BLaER1 treated with 17β-estradiol and CSF1 and Interleukin-3, amounts not matched to agents 10 nM and 100 nM (cell line): Measurements from ENCODE around the gene LMOD3.

Experiments used
- H3K27ac ChIP-seq, 11 experiments: shearing (Covaris generic); formaldehyde crosslinking; 2 replicates each; pipeline ENCODE4 v1.8.1; 2022
- H3K27me3 ChIP-seq, 11 experiments: shearing (Covaris generic); formaldehyde crosslinking; 2 replicates each; pipeline ENCODE4 v1.8.1; 2022
- H3K36me3 ChIP-seq, 11 experiments: shearing (Covaris generic); formaldehyde crosslinking; 2 replicates each; pipeline ENCODE4 v1.8.1; 2022
- H3K4me1 ChIP-seq, 10 experiments: shearing (Covaris generic); formaldehyde crosslinking; 2 replicates each; pipeline ENCODE4 v1.8.1; 2022
- H3K4me2 ChIP-seq, 11 experiments: shearing (Covaris generic); formaldehyde crosslinking; 2 replicates each; pipeline ENCODE4 v1.8.1; 2022
- H3K4me3 ChIP-seq, 10 experiments: shearing (Covaris generic); formaldehyde crosslinking; 2 replicates each; pipeline ENCODE4 v1.8.1; 2022
- H3K9ac ChIP-seq, 11 experiments: shearing (Covaris generic); formaldehyde crosslinking; 2 replicates each; pipeline ENCODE4 v1.8.1; 2022
- H3K9me3 ChIP-seq, 11 experiments: shearing (Covaris generic); formaldehyde crosslinking; replicated peaks in 1 of 11; 2 replicates each; pipeline ENCODE4 v1.8.1; 2022
- H4K20me1 ChIP-seq, 11 experiments: shearing (Covaris generic); formaldehyde crosslinking; 2 replicates each; pipeline ENCODE4 v1.8.1; 2022
- Cebpa-rat ChIP-seq, 11 experiments: shearing (Covaris generic); IDR thresholded peaks; 2 replicates each; pipeline ENCODE4 v1.8.1; 2022

LMOD3 gene

DNA sequence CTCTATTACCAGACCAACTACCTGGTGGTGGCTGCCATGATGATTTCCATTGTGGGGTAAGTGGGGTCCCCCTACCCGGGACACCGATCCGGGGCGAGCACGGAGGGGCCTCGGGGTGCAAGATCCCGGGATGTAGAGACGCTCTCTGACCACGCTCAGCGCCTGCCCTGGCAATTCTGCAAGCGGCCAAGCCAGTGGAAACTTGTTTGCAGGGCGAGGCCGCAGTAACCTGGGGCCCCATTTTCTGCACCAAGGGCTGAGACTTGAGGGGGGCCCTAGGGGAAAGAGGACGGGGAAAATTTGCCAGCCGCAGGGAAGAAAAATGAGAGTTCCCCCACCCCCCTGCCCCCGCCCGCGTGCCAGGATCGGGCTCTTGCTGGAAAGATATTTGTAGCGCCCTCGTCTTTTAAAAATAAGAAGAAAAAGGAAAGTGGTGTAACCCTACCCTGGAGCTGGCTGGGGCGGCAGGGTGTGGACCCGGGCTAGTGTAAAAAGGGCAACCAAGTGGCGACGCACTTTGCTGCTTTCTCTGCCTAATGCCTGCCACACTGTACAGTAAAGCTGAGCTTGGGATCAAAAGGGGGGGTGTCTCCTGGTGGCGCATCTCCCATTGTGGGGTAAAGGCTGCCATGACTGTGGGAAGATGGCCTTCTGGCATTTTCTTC lies 37.1 kb downstream of the LMOD3 start:
- Histone ChIP-seq H3K4me3 (peak overlapping the region; percentile 82 to 96 (median 92)), H3K9me3 (no peaks in the 10 kb centered on the region), H3K27me3 (no peaks in the 10 kb centered on the region), H3K4me2 (peak overlapping the region; percentile 84 to 99 (median 96)), H3K4me1 (peaks cover 75 to 89% (median 83%) of the 10 kb centered on the region in 10 experiments), H3K36me3 (peaks cover 0 to 21% (median 15%) of the 10 kb centered on the region in 11 experiments; a peak in 14 of 22 replicates), H3K27ac (peak overlapping the region; percentile 68 to 89 (median 86)), H3K9ac (peak overlapping the region; percentile 83 to 92 (median 89)), H4K20me1 (peaks cover 0 to 35% (median 0%) of the 10 kb centered on the region in 11 experiments; a peak in 6 of 22 replicates)
- no peak for TF ChIP-seq Cebpa-rat (IDR thresholded peaks at IDR 0.05)

DNA sequence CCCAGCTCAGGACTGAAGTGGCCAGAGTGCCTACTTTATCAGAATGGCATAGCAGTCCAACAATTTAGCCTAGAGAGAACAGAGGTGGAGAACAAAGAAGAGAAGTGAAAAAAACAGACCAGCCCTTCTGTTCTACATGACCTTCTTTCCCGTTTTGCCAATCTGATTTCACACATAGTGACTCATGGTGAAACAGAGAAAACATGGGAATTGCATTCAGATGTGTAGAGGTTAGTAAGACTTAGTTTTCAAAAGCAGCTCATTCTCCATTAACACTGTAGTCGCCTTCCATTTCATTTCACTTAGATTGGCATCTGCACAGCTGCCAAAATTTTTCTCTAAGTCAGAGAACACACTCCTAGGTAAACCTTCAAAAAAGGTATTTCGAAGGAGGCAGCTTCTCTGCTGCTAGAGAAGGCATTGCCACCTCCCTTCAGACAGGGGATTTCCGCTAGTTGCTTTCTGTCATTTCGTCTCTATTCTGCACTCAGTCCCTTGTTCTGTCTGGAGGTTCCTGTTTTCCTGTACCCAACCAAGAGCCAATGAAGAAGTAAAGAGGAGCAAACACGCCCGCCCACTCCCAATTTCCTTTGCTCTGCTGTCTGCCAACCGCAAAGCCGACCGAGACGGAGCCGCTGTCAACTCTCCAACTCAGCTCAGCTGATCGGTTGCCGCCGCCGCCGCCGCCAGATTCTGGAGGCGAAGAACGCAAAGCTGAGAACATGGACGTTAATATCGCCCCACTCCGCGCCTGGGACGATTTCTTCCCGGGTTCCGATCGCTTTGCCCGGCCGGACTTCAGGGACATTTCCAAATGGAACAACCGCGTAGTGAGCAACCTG lies 37.8 kb downstream of the LMOD3 start, which contains the start of gene ARL6IP5:
TSS of gene ARL6IP5 (plus strand) at position 612 of the 842 bp plus-strand sequence. CDS start at position 723, 111 bp downstream.
- peak within 1 kb of the TSS; percentile 83 to 92 (median 89) for H3K9ac ChIP-seq
- no peaks in the 10 kb centered on the region for H3K27me3 ChIP-seq
- H3K4me2 ChIP-seq, result peak within 1 kb of the TSS; percentile 84 to 99 (median 97)
- no peak for TF ChIP-seq Cebpa-rat (IDR thresholded peaks at IDR 0.05)
- H3K4me1 ChIP-seq, result peaks cover 68 to 83% (median 77%) of the 10 kb centered on the region in 10 experiments
- H3K27ac ChIP-seq, result peak within 1 kb of the TSS; percentile 71 to 89 (median 86)
- peaks cover 0 to 30% (median 0%) of the 10 kb centered on the region in 11 experiments; a peak in 6 of 22 replicates for H4K20me1 ChIP-seq
- H3K36me3 ChIP-seq, result peaks cover 0 to 15% (median 7%) of the 10 kb centered on the region in 11 experiments; a peak in 11 of 22 replicates
- H3K4me3 ChIP-seq, result peak within 1 kb of the TSS; percentile 82 to 96 (median 92)
- H3K9me3 ChIP-seq, result no peaks in the 10 kb centered on the region

DNA sequence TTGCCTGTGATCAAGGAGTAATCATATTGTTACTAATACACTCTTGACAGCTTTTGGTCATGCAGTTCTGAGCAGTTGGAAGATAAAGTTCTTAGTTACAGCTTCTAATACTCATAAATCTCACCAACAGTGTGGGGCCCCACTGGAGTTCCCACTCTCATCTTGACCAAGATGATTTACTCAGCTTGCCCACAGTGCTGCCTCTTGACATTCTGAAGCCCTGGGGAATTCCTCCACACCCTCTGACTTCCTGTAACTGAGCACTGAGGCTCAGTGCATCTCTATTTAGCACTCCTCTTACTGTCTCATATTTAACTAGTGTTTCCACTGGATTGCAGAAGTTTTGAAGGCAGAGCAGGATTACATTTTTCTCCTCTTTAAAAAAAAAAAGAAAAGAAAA lies 39.6 kb downstream of the LMOD3 start:
- Histone ChIP-seq H3K4me1 (peaks cover 62 to 83% (median 73%) of the 10 kb centered on the region in 10 experiments), H3K9me3 (no peaks in the 10 kb centered on the region), H4K20me1 (peaks cover 0 to 15% (median 0%) of the 10 kb centered on the region in 11 experiments; a peak in 6 of 22 replicates), H3K9ac (peak overlapping the region; percentile 53 to 92 (median 89)), H3K27ac (peak overlapping the region; percentile 54 to 89 (median 86)), H3K4me2 (peak overlapping the region; percentile 74 to 99 (median 94)), H3K4me3 (peak overlapping the region; percentile 16 to 94 (median 64); a peak in 14 of 20 replicates), H3K27me3 (no peaks in the 10 kb centered on the region), H3K36me3 (peaks cover 0 to 6% (median 0%) of the 10 kb centered on the region in 11 experiments; a peak in 4 of 22 replicates)
- TF ChIP-seq Cebpa-rat (IDR thresholded peaks at IDR 0.05), result no peak

DNA sequence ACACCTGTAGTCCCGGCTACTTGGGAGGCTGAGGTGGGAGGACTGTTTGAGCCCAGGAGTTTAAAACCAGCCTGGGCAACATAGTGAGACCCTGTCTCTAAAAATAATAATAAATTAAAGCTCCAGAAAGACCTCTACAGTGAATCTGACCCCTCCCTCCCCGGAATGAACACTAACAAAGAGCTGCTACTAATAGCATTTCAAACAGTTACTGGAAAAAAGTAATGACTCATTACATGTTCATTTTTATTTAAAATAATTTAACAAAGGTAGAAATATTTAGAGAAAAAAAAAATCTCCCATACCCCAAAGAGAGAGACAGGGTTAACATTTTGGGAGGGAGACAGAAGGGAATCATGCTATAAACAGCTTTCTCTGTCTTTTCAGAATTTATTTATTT lies 40.0 kb downstream of the LMOD3 start:
- peak overlapping the region; percentile 54 to 89 (median 86) for H3K27ac ChIP-seq
- H3K4me3 ChIP-seq, result peak overlapping the region in 9 of 10 experiments; percentile 16 to 94 (median 34); a peak in 13 of 20 replicates
- peak overlapping the region; percentile 74 to 99 (median 94) for H3K4me2 ChIP-seq
- peaks cover 0 to 13% (median 0%) of the 10 kb centered on the region in 11 experiments; a peak in 6 of 22 replicates for H4K20me1 ChIP-seq
- no peaks in the 10 kb centered on the region for H3K9me3 ChIP-seq
- H3K27me3 ChIP-seq, result no peaks in the 10 kb centered on the region
- H3K36me3 ChIP-seq, result peaks cover 0 to 9% (median 0%) of the 10 kb centered on the region in 11 experiments; a peak in 4 of 22 replicates
- peak overlapping the region; percentile 53 to 92 (median 89) for H3K9ac ChIP-seq
- TF ChIP-seq Cebpa-rat (IDR thresholded peaks at IDR 0.05), result no peak
- peaks cover 62 to 82% (median 73%) of the 10 kb centered on the region in 10 experiments for H3K4me1 ChIP-seq

DNA sequence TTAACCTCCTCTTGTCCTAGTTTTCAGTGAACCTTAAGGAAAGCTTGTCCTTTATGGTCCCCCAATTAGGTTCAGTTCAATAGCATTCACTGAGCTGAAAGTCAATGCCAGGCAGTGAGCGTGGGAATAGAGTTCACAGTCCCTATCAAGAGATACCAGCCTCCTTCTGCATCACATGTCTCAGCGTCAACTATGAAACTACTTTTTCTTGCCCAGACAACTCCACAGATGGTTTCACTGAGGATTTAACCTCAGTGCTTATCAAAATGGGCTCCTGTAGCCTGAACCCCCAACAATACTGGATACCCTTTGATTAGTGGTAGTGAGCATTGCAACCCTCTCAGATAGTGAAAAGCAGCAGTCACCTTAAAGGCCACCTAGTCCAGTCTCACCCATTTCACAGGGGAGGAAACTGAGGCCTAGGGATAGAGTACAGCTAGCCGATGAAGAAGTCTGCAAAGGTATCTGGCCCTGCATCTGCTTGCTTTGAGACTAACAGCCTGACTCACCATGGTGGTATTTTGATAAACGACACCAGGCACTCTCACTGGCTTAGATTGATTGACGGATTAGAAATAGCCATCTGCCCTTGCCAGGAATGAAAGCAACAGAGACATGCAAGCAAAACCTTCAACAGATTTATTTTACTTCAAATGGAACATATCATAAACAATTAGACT lies 40.7 kb downstream of the LMOD3 start:
- H3K9ac ChIP-seq, result peak overlapping the region; percentile 53 to 92 (median 89); a peak in 21 of 22 replicates

DNA sequence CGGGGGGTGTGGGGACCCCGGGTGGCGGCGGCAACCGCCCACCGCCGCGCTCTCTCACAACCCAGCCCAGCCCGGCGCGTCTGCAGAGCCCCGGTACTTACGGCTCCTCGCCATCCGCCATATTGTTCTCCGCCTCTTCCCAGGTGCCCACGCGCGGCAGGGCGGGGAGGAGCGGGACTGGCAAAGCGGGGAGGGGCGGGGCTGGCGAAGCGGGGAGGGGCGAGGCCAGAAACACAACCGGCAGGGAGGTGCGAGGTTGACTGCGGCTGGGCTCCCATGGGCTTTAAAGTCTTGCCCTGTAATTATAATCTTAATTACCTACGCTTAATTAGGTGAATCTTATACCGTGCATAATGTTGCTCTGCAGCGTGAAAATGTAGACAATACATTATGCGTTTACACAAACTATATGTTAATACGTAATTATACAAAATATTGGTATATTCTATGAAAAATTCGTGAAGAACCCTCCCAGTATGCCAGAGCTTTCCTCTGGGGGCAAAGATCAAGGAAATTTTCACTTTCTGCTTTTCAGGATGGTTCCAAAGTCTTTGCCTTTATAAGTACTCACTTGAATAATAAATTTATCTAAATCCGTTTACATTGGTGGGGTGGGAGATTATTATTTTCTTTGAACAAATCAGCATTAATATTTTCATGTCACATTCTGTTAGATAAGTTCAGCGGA lies 42.0 kb downstream of the LMOD3 start, which contains the start of gene UBA3:
TSS of gene UBA3 (minus strand) at position 133 of the 688 bp plus-strand sequence. CDS start at position 121, 12 bp downstream.
- Histone ChIP-seq H3K4me2 (peak within 1 kb of the TSS; percentile 88 to 99 (median 93)), H3K27ac (peak within 1 kb of the TSS; percentile 86 to 97 (median 93)), H3K4me3 (peak within 1 kb of the TSS; percentile 85 to 99 (median 97)), H3K9ac (peak within 1 kb of the TSS; percentile 93 to 98 (median 97)), H3K36me3 (peaks cover 14 to 23% (median 17%) of the 10 kb centered on the region in 11 experiments; a peak in 20 of 22 replicates), H3K4me1 (peaks cover 55 to 64% (median 60%) of the 10 kb centered on the region in 10 experiments), H4K20me1 (peaks cover 0 to 12% (median 0%) of the 10 kb centered on the region in 11 experiments; a peak in 2 of 22 replicates), H3K9me3 (no peaks in the 10 kb centered on the region), H3K27me3 (no peaks in the 10 kb centered on the region)
- no peak for TF ChIP-seq Cebpa-rat (IDR thresholded peaks at IDR 0.05)

More for the DNA sequence above, 40.7 kb downstream of the LMOD3 start:
- Histone ChIP-seq H3K4me2 (peak overlapping the region; percentile 74 to 99 (median 94)), H3K36me3 (peaks cover under 1 to 10% (median 3%) of the 10 kb centered on the region in 11 experiments; a peak in 16 of 22 replicates), H3K27me3 (no peaks in the 10 kb centered on the region), H3K4me3 (peak overlapping the region in 5 of 10 experiments; percentile 23 to 94 (median 82); a peak in 8 of 20 replicates), H3K27ac (peak overlapping the region; percentile 54 to 89 (median 86)), H3K9me3 (no peaks in the 10 kb centered on the region), H3K4me1 (peaks cover 60 to 76% (median 68%) of the 10 kb centered on the region in 10 experiments), H4K20me1 (peaks cover 0 to 7% (median 0%) of the 10 kb centered on the region in 11 experiments; a peak in 2 of 22 replicates)
- no peak for TF ChIP-seq Cebpa-rat (IDR thresholded peaks at IDR 0.05)

DNA sequence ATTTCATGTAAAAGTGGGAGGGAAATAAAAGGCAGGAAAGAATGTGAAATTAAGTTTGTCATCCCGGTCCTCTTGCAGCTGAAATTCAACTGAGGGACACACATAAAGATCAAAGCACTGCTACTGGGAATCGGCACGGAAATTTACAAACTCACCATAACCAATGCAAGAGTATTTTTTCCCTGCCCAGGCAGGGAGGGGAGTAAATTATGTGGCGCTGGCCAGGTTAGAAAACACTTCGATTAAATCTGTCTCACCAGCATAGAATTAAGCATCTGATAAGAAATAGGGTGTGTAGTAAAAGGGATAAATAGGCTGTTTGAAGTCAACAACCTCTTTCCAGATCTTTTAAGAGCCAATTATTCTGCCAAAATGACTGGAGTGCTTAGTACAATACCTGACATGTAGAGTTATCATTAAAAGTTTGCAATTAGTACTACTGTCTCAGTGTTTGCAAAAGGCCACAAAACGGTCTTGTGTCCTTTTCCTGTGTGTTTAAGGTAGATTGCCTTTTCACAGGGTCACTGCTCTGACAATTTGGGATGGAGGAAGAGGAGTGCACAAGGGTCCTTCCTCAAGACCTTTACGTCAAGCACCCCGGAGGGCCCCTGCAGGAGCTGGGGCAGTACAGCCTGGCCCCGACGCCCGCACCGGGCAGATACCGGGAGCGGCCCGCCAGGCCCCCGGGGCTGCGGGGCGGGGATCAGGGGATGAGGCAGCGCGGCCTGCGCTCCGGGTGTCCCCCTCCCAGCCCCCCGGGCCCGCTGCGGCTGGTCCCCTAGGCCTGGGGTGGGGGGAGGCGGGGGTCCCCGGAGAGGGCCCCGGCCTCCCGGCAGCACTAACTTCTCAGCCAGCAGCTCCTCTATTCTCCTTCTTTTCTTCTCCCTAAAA lies 42.9 kb downstream of the LMOD3 start:
- peak overlapping the region; percentile 93 to 98 (median 97) for H3K9ac ChIP-seq
- peaks cover 22 to 32% (median 25%) of the 10 kb centered on the region in 11 experiments; a peak in 20 of 22 replicates for H3K36me3 ChIP-seq
- peak overlapping the region; percentile 86 to 97 (median 93) for H3K27ac ChIP-seq
- H3K27me3 ChIP-seq, result no peaks in the 10 kb centered on the region
- peak overlapping the region; percentile 88 to 97 (median 93) for H3K4me2 ChIP-seq
- no peaks in the 10 kb centered on the region for H3K9me3 ChIP-seq
- peak overlapping the region; percentile 85 to 99 (median 97) for H3K4me3 ChIP-seq
- peaks cover 0 to 17% (median 0%) of the 10 kb centered on the region in 11 experiments; a peak in 2 of 22 replicates for H4K20me1 ChIP-seq
- no peak for TF ChIP-seq Cebpa-rat (IDR thresholded peaks at IDR 0.05)
- H3K4me1 ChIP-seq, result peaks cover 55 to 64% (median 60%) of the 10 kb centered on the region in 10 experiments
